NB4 (cell line): Measurements from ENCODE around the gene GALNT14.

Source experiments
- POLR2A ChIP-seq: IDR thresholded peaks from 2 replicates; pipeline ENCODE4 v1.6.1; 2011; ENCODE audit warnings: mild to moderate bottlenecking; ENCODE audit not compliant: insufficient read length; ENCODE audit errors: extremely low read depth
- TF ChIP-seq, protein P1 (sequence below): IDR thresholded peaks from one replicate; pipeline ENCODE4 v1.5.1; 2012; ENCODE audit warnings: low read depth, low read length

- TF ChIP-seq, protein P1, sequence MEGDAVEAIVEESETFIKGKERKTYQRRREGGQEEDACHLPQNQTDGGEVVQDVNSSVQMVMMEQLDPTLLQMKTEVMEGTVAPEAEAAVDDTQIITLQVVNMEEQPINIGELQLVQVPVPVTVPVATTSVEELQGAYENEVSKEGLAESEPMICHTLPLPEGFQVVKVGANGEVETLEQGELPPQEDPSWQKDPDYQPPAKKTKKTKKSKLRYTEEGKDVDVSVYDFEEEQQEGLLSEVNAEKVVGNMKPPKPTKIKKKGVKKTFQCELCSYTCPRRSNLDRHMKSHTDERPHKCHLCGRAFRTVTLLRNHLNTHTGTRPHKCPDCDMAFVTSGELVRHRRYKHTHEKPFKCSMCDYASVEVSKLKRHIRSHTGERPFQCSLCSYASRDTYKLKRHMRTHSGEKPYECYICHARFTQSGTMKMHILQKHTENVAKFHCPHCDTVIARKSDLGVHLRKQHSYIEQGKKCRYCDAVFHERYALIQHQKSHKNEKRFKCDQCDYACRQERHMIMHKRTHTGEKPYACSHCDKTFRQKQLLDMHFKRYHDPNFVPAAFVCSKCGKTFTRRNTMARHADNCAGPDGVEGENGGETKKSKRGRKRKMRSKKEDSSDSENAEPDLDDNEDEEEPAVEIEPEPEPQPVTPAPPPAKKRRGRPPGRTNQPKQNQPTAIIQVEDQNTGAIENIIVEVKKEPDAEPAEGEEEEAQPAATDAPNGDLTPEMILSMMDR: no peak
- TF ChIP-seq POLR2A: no peak
These were observed 114.7 kb downstream of the GALNT14 start for GRCh38 chr2:31023541-31023940.
